SJCRH30 (cell line): Measurements from ENCODE around the gene MAP3K7. TPM values are rescaled to one million over a fixed set of nuclear protein-coding genes. Genes with fewer than 3 reads are reported as not detected.
A peak's percentile ranks its signal among the peaks of the same experiment; 100 is the strongest.

ENCODE experiments used
- DNase-seq, 2 experiments: peaks; one replicate each; pipeline ENCODE4 v3.0.0-alpha.2; 2015 to 2020
- H3K27ac ChIP-seq: fragments of 250-450 bp; sonication (Bioruptor Pico); 2 replicates; pipeline ENCODE4 v1.5.1; 2020; ENCODE audit warnings: mild to moderate bottlenecking, moderate library complexity
- H3K27me3 ChIP-seq: fragments of 250-450 bp; sonication (Bioruptor Pico); 2 replicates; pipeline ENCODE4 v1.5.1; 2020; ENCODE audit warnings: mild to moderate bottlenecking, moderate library complexity
- H3K36me3 ChIP-seq: fragments of 250-450 bp; sonication (Bioruptor Pico); 2 replicates; pipeline ENCODE4 v1.5.1; 2020; ENCODE audit warnings: mild to moderate bottlenecking, moderate library complexity
- H3K4me1 ChIP-seq: fragments of 250-450 bp; sonication (Bioruptor Pico); 2 replicates; pipeline ENCODE4 v1.5.1; 2020; ENCODE audit warnings: mild to moderate bottlenecking, moderate library complexity
- H3K4me3 ChIP-seq: fragments of 250-450 bp; sonication (Bioruptor Pico); 2 replicates; pipeline ENCODE4 v1.5.1; 2020; ENCODE audit warnings: mild to moderate bottlenecking, moderate library complexity
- H3K9me3 ChIP-seq: fragments of 250-450 bp; sonication (Bioruptor Pico); replicated peaks from 2 replicates; pipeline ENCODE4 v1.5.1; 2020; ENCODE audit warnings: mild to moderate bottlenecking, moderate library complexity
- total RNA-seq: library from RNA; depleted of rRNA; stranded (reverse); fragments of >200 nt; shearing (Covaris generic); gene quantifications from 2 replicates; pipeline ENCODE4 v1.2.3, GENCODE V29; 2014

MAP3K7 gene
- total RNA-seq, 1 experiment from 2014 or later, result 61.0 TPM

- Histone ChIP-seq H3K9me3 (no peaks in the 10 kb centered on the region), H3K4me3 (no peak overlapping the region), H3K4me1 (no peaks in the 10 kb centered on the region), H3K27me3 (no peaks in the 10 kb centered on the region), H3K27ac (no peak overlapping the region), H3K36me3 (peaks cover 76% of the 10 kb centered on the region)
- no peak for DNase-seq
Observed at GRCh38 chr6:90557006-90557405, 29.9 kb downstream of the MAP3K7 start.

GRCh38 chr6:90547991-90548390 lies 38.9 kb downstream of the MAP3K7 start:
- Histone ChIP-seq H3K27me3 (no peaks in the 10 kb centered on the region), H3K36me3 (peaks cover 81% of the 10 kb centered on the region), H3K4me1 (no peaks in the 10 kb centered on the region), H3K27ac (no peak overlapping the region), H3K4me3 (no peak overlapping the region), H3K9me3 (no peaks in the 10 kb centered on the region)
- no peak for DNase-seq

GRCh38 chr6:90547079-90547478 lies 39.8 kb downstream of the MAP3K7 start:
- Histone ChIP-seq H3K27ac (no peak overlapping the region), H3K9me3 (no peaks in the 10 kb centered on the region), H3K36me3 (peaks cover 78% of the 10 kb centered on the region), H3K27me3 (no peaks in the 10 kb centered on the region), H3K4me3 (no peak overlapping the region), H3K4me1 (no peaks in the 10 kb centered on the region)
- DNase-seq, result no peak

GRCh38 chr6:90545448-90545847 lies 41.4 kb downstream of the MAP3K7 start:
- no peak for DNase-seq
- no peak overlapping the region for H3K27ac ChIP-seq
- no peaks in the 10 kb centered on the region for H3K9me3 ChIP-seq
- peaks cover 77% of the 10 kb centered on the region for H3K36me3 ChIP-seq
- H3K4me1 ChIP-seq, result no peaks in the 10 kb centered on the region
- H3K27me3 ChIP-seq, result no peaks in the 10 kb centered on the region
- H3K4me3 ChIP-seq, result no peak overlapping the region

- Histone ChIP-seq H3K27ac (no peak overlapping the region), H3K9me3 (no peaks in the 10 kb centered on the region), H3K4me1 (no peaks in the 10 kb centered on the region), H3K4me3 (no peak overlapping the region), H3K36me3 (peaks cover 70% of the 10 kb centered on the region), H3K27me3 (no peaks in the 10 kb centered on the region)
- no peak for DNase-seq
Observed at GRCh38 chr6:90544741-90545140, 42.1 kb downstream of the MAP3K7 start.

GRCh38 chr6:90544081-90544480 lies 42.8 kb downstream of the MAP3K7 start:
- no peak for DNase-seq
- H3K9me3 ChIP-seq, result no peaks in the 10 kb centered on the region
- no peaks in the 10 kb centered on the region for H3K27me3 ChIP-seq
- H3K36me3 ChIP-seq, result peaks cover 65% of the 10 kb centered on the region
- H3K4me3 ChIP-seq, result no peak overlapping the region
- peaks cover 1% of the 10 kb centered on the region for H3K4me1 ChIP-seq
- H3K27ac ChIP-seq, result no peak overlapping the region

- H3K27me3 ChIP-seq, result no peaks in the 10 kb centered on the region
- H3K27ac ChIP-seq, result no peak overlapping the region
- no peaks in the 10 kb centered on the region for H3K9me3 ChIP-seq
- H3K4me3 ChIP-seq, result no peak overlapping the region
- H3K4me1 ChIP-seq, result peaks cover 28% of the 10 kb centered on the region
- no peak for DNase-seq
- peaks cover 40% of the 10 kb centered on the region for H3K36me3 ChIP-seq
Observed at GRCh38 chr6:90541221-90541620, 45.7 kb downstream of the MAP3K7 start.

GRCh38 chr6:90538278-90539046 lies 48.4 kb downstream of the MAP3K7 start:
- Histone ChIP-seq H3K4me3 (no peak overlapping the region), H3K27me3 (no peaks in the 10 kb centered on the region), H3K9me3 (no peaks in the 10 kb centered on the region), H3K4me1 (peaks cover 34% of the 10 kb centered on the region), H3K36me3 (peaks cover 34% of the 10 kb centered on the region), H3K27ac (peak overlapping the region; percentile 99)
- peak in 1 of 2 experiments; percentile 22 for DNase-seq

GRCh38 chr6:90537723-90538258 lies 49.1 kb downstream of the MAP3K7 start:
- peaks cover 34% of the 10 kb centered on the region for H3K4me1 ChIP-seq
- no peaks in the 10 kb centered on the region for H3K27me3 ChIP-seq
- H3K9me3 ChIP-seq, result no peaks in the 10 kb centered on the region
- H3K4me3 ChIP-seq, result no peak overlapping the region
- DNase-seq, result peak; percentile 48 to 86
- peaks cover 34% of the 10 kb centered on the region for H3K36me3 ChIP-seq
- peak overlapping the region; percentile 99 for H3K27ac ChIP-seq

- H3K4me1 ChIP-seq, result peaks cover 34% of the 10 kb centered on the region
- peak in 1 of 2 experiments; percentile 65 for DNase-seq
- H3K9me3 ChIP-seq, result no peaks in the 10 kb centered on the region
- peaks cover 36% of the 10 kb centered on the region for H3K36me3 ChIP-seq
- H3K4me3 ChIP-seq, result no peak overlapping the region
- H3K27me3 ChIP-seq, result no peaks in the 10 kb centered on the region
- H3K27ac ChIP-seq, result peak overlapping the region; percentile 99
Observed at GRCh38 chr6:90537027-90537426, 49.8 kb downstream of the MAP3K7 start.

- Histone ChIP-seq H3K9me3 (no peaks in the 10 kb centered on the region), H3K27me3 (no peaks in the 10 kb centered on the region), H3K36me3 (peaks cover 36% of the 10 kb centered on the region), H3K27ac (peak overlapping the region; percentile 99), H3K4me3 (no peak overlapping the region), H3K4me1 (peaks cover 34% of the 10 kb centered on the region)
- peak; percentile 54 to 69 for DNase-seq
Observed at GRCh38 chr6:90536520-90536919, 50.4 kb downstream of the MAP3K7 start.

GRCh38 chr6:90534337-90535025 lies 52.4 kb downstream of the MAP3K7 start:
- Histone ChIP-seq H3K27me3 (no peaks in the 10 kb centered on the region), H3K4me3 (no peak overlapping the region), H3K4me1 (peaks cover 34% of the 10 kb centered on the region), H3K36me3 (peaks cover 50% of the 10 kb centered on the region), H3K9me3 (no peaks in the 10 kb centered on the region), H3K27ac (no peak overlapping the region)
- DNase-seq, result no peak

GRCh38 chr6:90533615-90534336 lies 53.1 kb downstream of the MAP3K7 start:
- H3K4me1 ChIP-seq, result peaks cover 30% of the 10 kb centered on the region
- H3K9me3 ChIP-seq, result no peaks in the 10 kb centered on the region
- H3K36me3 ChIP-seq, result peaks cover 55% of the 10 kb centered on the region
- no peak overlapping the region for H3K4me3 ChIP-seq
- no peak overlapping the region for H3K27ac ChIP-seq
- no peaks in the 10 kb centered on the region for H3K27me3 ChIP-seq
- DNase-seq, result no peak

GRCh38 chr6:90530882-90531281 lies 56.0 kb downstream of the MAP3K7 start:
- H3K4me1 ChIP-seq, result peaks cover 2% of the 10 kb centered on the region
- H3K27me3 ChIP-seq, result no peaks in the 10 kb centered on the region
- DNase-seq, result no peak
- H3K4me3 ChIP-seq, result no peak overlapping the region
- H3K27ac ChIP-seq, result no peak overlapping the region
- peaks cover 56% of the 10 kb centered on the region for H3K36me3 ChIP-seq
- H3K9me3 ChIP-seq, result no peaks in the 10 kb centered on the region

- Histone ChIP-seq H3K4me1 (no peaks in the 10 kb centered on the region), H3K27me3 (no peaks in the 10 kb centered on the region), H3K36me3 (peaks cover 48% of the 10 kb centered on the region), H3K9me3 (no peaks in the 10 kb centered on the region; the same call in 1 of the 2 replicates), H3K4me3 (no peak overlapping the region), H3K27ac (no peak overlapping the region)
- no peak for DNase-seq
Observed at GRCh38 chr6:90525421-90525820, 61.5 kb downstream of the MAP3K7 start.
